Measurements from ENCODE around the gene BOLA1. TPM values are rescaled to one million over a fixed set of nuclear protein-coding genes. Genes with fewer than 3 reads are reported as not detected.

Gene BOLA1
- total and polyA plus RNA-seq, 2 experiments from 2014 or later, result 18.4 to 26.2 TPM

- H2AFZ ChIP-seq, result no peak overlapping the region
- no peaks in the 10 kb centered on the region; the same call in 1 of the 2 replicates for H4K20me1 ChIP-seq (replicated peaks; ENCODE audit: insufficient read depth)
- Mint-ChIP-seq H3K4me3 (no peak overlapping the region; the same call in 2 of the 3 replicates), H3K4me1 (peaks cover 7% of the 10 kb centered on the region), H3K9me3 (no peaks in the 10 kb centered on the region), H3K36me3 (ENCODE audit: low read depth) (peaks cover 50% of the 10 kb centered on the region), H3K27ac (no peak overlapping the region), H3K27me3 (ENCODE audit: insufficient read depth, low read depth, poor library complexity) (peaks cover 4% of the 10 kb centered on the region)
- H3K27me3 ChIP-seq (ENCODE audit: insufficient read depth), result no peaks in the 10 kb centered on the region
- peaks cover 7% of the 10 kb centered on the region; the same call in 1 of the 2 replicates for H3K36me3 ChIP-seq (ENCODE audit: insufficient read depth)
- no peaks in the 10 kb centered on the region for H3K79me2 ChIP-seq (replicated peaks; ENCODE audit: insufficient read depth)
- no peak overlapping the region for H3K27ac ChIP-seq (ENCODE audit: low read depth)
- no peak overlapping the region for H3K4me2 ChIP-seq
- ATAC-seq (no peak), DNase-seq (ENCODE audit: low spot score) (no peak)
- TF ChIP-seq JUNB (IDR thresholded peaks at IDR 0.05; ENCODE audit: unreplicated experiment), result no peak
- no peak for TF ChIP-seq ZNF114 (CRISPR knock-in tag; IDR thresholded peaks at IDR 0.05)
- TF ChIP-seq POLR2AphosphoS5 (IDR thresholded peaks at IDR 0.05; ENCODE audit: low read depth), result no peak
- TF ChIP-seq EZH2 (IDR thresholded peaks at IDR 0.05; ENCODE audit: low read depth, unreplicated experiment), result no peak
- no peak for TF ChIP-seq CREB1 (CRISPR knock-in tag; IDR thresholded peaks at IDR 0.05; ENCODE audit: low read depth)
- no peak for TF ChIP-seq EZH2phosphoT487 (IDR thresholded peaks at IDR 0.05; ENCODE audit: unreplicated experiment)
- no peak for TF ChIP-seq CTCF (conservative IDR thresholded peaks at IDR 0.05; ENCODE audit: low read depth in 2 of 2)
- no peak for TF ChIP-seq NANOG (IDR thresholded peaks at IDR 0.05; ENCODE audit: borderline replicate concordance)
- TF ChIP-seq REST (IDR thresholded peaks at IDR 0.05; ENCODE audit: unreplicated experiment), result no peak
- TF ChIP-seq ZNF462 (CRISPR knock-in tag; IDR thresholded peaks at IDR 0.05), result no peak
- TF ChIP-seq ETS1 (IDR thresholded peaks at IDR 0.05), result no peak
- no peak for TF ChIP-seq ZNF331 (CRISPR knock-in tag; IDR thresholded peaks at IDR 0.05; ENCODE audit: low read depth)
- no peak for TF ChIP-seq STAT1 (IDR thresholded peaks at IDR 0.05; ENCODE audit: unreplicated experiment)
- no peak overlapping the region for H3K4me3 ChIP-seq
- no peaks in the 10 kb centered on the region for H3F3A ChIP-seq (replicated peaks; ENCODE audit: low read depth)
- no peaks in the 10 kb centered on the region for H3K4me1 ChIP-seq (ENCODE audit: insufficient read depth)
- H3K9me2 ChIP-seq (ENCODE audit: insufficient read depth), result no peaks in the 10 kb centered on the region
Measured at GRCh38 chr1:149906570-149907075, 7.3 kb downstream of the BOLA1 start.
